GM19239 (cell line): ENCODE data around the gene PATJ.
"Not testable (repeated sequence)": the region's sequence is repeated elsewhere in the genome, so short reads cannot be mapped to it uniquely, and the experiment has no call there.

Experiments
- DNase-seq: peaks from one replicate; pipeline ENCODE4 v3.0.0; 2011; ENCODE audit warnings: low spot score; ENCODE audit not compliant: insufficient read length
- FAIRE-seq: peaks from 2 replicates; lab custom pipeline; 2011; peaks lifted over from hg19 to GRCh38; lab: Jason Lieb, UNC

PATJ gene

DNA sequence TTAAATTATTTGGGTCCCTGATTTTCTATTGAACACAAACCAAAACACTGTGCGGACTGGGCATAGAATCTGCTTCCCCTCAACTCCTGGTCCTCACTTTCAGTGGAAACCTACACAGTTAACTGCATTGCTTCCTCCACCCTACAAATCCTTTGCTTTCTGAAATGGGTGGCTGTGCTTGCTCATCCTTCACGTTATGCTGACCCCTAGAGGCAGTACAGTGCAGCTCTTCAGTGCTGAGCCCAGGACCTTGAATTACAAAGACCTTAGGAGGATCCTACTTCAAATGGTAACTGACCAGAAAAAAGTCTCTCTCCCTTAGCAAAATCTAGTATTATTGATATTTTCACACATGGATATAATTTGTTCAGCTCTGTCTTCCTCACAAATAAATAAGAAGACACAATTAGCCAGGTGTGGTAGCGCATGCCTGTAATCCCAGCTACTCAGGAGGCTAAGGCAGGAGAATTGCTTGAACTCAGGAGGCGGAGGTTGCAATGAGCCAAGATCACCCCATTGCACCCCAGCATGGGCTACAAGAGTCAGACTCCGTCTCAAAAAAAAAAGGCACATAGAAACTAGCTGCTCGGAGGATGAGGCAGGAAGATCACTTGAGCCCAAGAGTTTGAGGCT, 388.9 kb downstream of the PATJ start:
- DNase-seq, result peak; percentile 54
- FAIRE-seq, result peak; percentile 97

DNA sequence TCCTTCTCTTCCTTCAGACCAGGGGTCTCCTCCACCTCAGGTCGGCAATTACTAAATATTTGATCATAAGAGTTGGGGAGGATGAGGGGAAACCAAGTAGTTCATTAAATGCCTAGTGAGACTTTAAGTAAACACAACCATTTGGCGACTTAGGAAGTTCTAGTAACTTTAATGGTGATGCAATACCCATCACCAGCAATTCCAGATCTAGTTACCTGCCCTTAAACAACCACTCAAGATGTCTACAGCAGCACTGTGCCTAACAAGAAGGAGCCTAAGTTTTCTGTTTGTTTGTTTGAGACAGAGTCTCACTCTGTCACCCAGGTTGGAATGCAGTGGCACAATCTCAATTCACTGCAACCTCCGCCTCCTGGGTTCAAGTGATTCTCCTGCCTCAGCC, 395.7 kb downstream of the PATJ start:
- DNase-seq (no peak), FAIRE-seq (no peak)

DNA sequence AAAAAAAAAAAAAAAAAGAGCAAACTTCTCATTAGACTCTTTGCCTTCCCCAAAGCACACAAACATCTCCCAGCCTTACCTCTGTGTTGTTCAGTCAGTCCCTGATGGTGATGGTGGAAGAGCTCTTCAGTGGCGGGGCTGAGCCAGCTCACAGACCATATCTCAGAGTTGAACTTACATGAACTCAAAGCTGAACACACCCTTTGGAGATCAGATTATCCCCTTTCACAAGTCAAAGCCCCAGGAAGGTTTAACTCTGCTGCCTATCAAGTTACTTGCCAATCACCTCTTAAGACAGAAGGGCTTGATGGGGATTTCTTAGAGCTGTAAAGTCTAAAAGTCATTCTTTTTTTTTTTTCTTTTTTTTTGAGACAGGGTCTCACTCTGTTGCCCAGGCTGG, 397.1 kb downstream of the PATJ start:
- DNase-seq (no peak), FAIRE-seq (no peak)

DNA sequence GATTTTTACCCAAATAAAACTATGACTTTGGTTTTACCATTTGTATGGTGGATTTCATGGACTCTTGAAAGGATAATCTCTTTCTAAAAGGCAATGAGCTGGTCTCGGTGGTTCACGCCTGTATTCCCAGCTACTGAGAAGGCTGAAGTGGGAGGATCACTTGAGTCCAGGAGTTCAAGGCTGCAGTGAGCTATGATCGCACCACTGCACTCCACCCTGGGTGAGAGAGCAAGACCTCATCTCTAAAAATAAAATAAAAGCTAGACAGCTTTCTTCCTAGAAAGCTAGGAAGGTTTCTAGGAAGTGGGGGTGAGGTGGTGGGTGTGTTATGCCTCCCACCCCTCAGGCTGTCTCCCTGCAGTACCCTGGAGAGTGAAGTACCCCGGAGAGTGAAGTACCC, 398.4 kb downstream of the PATJ start:
- FAIRE-seq, result no peak
- DNase-seq, result no peak

DNA sequence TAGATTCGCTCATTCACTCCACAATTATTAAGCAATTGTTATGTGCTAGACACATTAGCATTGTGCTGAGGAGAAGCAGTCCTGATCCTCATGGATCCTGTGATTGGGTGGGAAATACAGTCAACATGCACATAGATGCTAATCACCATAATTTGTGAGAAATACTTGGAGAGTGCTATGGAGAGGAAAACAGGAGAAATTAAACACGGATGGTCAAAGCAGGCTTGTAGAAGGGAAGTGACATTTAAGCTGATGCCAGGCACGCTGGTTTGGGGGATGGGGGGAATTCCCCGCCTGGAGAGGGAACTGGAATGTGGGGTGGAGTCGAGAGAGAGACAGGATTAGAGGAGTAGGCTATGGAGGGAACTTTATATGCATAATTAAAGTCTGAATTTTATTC, 400.2 kb downstream of the PATJ start:
- no peak for FAIRE-seq
- no peak for DNase-seq

DNA sequence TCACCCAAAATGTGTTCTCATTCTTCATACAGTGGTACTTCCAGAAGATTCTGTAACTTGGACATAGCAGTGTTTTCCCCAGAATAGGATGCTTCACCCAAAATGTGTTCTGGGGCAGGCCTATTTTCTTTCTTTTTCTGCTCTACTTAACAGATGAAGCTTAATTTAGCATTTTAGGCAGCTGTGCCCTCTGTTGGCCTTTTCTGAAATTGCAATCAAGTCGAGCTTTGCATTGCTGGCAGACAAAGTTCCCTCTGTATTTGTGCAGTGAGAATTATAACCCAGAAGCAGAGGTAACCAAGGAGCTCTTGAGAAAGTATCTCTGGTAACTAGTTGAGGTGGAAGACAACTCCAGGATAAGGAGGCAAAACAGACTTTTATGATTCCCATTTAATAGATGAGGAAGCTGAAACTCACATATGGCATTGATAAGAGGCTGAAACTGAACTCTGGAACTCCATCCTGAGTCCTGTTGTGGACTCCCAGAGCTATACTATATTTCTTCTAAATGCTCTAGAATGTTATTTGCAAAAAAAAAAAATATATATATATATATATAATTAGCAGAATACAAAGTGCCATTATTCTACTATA, 402.1 kb downstream of the PATJ start:
- FAIRE-seq (peak; percentile 92), DNase-seq (no peak)

DNA sequence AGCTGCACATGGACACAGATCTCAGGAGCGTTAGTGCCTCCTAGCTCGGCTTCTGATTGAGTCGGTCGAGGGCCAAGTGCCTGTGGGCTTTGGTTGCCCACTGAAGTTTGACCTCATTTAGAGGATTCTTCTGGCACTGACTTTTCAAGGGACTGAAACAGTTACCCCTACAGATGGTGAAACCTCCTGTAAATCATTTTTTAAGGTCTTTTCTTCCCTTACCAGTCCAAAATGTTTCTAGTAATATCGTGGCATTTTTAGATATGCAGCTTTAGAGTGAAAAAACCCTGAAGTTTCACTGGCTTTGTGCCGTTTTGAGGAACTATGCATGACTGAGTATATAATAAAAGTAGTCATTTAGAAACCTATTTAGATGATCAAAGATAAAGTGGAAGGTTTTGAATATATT, 417.7 kb downstream of the PATJ start:
- FAIRE-seq (peak; percentile 93), DNase-seq (no peak)

DNA sequence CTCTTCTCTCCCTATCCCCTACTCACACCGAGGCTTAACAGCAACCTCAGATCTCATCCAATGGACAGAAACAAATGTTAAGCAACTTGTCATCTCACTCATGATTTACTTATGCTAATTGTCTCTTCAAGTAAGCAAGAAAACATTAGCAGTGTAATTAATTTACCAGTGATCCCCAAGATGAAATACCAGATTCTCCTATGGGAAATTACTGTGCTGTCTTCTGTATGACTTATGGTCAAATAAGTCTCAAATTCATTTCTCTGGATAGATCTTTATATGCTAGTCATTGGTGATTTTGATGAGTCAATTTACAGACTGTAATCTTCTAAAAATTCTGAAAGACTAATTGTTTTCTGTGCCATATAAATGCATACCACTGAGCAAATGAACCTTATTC, 419.4 kb downstream of the PATJ start:
- DNase-seq (no peak), FAIRE-seq (no peak)

DNA sequence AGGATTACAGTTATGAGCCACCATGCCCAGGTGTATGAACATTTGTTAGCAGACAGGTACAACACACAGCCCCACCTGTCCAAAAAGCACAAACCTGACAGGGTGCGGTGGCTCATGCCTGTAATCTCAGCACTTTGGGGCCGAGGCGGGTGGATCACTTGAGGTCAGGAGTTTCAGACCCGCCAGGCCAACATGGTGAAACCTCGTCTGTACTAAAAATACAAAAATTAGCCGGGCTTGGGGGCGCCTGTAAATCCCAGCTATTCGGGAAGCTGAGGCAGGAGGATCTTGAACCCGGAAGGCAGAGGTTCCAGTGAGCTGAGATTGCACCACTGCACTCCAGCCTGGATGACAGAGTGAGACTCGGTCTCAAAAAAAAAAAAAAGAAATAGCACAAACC, 428.1 kb downstream of the PATJ start:
- FAIRE-seq, result not testable (repeated sequence)

DNA sequence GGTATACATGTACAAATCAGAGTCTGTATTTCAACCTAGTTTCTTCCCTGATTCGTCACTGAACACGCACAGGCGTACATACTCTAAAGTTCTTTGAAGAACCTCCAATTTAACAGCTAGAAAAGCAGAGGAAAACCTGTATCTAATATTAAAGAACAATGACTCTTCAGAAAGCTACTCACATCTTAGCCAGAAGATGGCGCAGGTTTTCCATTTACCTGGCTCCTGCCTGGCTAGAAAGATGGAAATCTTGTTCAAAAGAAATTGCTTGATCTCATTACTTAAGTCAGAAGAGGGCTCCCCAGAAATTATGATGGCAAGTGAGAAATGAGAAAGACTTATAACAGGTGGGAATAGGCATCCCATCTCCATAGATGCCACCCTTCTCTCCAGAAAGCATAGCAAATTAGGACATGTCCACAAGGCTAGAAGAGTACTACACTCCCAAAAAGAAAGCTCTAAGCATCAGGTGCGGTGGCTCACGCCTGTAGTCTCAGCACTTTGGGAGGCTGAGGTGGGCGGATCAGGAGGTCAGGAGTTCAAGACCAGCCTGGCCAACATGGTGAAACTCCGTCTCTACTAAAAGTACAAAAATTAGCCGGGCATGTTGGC, 433.4 kb downstream of the PATJ start:
- FAIRE-seq (peak; percentile 72), DNase-seq (no peak)

More for the DNA sequence above, 428.1 kb downstream of the PATJ start:
- not testable (repeated sequence) for DNase-seq

DNA sequence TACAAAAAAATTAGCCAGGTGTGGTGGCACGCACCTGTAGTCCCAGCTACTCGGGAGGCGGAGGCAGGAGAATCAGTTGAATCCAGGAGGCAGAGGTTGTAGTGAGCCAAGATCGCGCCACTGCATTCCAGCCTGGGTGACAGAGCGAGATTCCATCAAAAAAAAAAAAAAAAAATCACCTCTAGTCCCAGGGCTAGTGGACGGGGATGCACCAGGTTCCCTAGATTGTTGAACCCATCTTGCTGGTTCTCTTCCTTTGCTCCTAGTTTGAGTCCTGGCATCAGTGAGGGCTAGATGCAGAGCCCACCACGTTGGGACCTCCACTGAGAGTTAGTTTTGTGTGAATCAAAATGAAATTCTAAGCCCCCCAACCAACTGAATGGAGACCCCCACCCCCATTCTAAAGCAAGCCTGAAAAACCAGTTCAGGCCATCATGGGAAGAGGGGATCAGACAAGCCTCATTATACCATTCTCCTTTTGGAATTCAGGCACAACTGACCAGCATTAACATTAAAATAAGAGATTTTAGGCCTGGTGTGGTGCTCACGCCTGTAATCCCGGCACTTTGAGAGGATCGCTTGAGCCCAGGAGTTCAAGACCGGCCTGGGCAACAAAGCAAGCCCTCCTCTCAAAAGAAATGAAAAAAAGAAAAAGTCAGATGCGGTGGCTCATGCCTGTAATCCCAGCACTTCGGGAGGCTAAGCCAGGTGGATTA, 434.5 kb downstream of the PATJ start:
- FAIRE-seq, result no peak
- DNase-seq, result no peak

DNA sequence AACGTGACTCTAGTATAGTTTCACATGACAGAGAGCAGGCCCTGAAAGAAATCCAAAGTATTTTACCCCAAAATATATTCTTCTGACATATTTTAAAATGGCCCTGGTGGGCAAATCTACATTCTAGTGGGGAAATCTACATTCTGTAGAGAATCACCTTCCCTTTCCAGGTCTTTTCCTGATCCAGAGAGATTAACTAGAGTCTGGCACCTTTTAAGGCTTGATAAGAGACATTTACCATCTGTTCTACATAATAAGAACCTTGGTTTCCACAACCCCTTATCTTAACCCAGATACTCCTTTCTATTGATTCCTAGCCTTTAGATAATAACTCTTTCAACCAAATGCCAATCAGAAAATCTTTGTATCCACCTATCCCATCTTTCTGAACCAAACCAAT, 435.3 kb downstream of the PATJ start:
- no peak for FAIRE-seq
- no peak for DNase-seq

DNA sequence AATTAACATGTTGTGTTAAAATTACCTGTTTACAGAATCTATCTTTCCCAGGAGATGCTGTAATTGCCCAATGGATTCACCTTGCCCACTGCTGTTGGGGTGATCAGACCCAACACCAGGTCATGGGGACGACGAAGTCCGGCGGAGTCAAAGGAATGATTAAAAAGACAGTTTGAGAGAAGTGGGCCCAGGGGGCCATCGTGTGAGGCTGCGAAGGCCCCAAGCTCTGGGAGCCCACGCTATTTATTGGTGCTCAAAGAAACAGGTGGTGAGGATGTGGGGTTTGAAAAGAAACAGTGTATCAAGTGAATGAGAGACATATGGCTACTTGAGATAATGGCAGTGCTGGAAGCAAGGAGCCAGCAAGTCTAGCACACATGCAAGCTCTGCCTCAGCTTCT, 436.1 kb downstream of the PATJ start:
- no peak for FAIRE-seq
- DNase-seq, result no peak

DNA sequence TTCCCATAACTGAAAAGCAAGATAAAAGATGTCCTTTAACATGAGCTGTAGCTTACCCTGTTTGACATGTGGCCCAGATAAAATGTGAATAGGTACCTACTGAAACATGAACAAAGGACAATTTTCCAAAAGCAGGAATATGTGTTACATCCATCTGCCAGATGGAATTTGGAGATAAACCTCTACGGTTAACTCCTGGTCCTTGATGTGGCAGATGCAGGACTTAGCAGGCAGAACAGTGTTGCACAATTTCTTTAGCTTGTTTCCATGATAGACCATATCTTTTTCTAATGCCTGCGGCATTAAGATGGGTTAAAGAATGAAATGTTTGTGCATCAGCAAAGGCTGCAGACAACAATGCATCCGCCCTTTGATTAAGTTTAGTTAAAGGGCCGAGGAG, 437.8 kb downstream of the PATJ start:
- DNase-seq, FAIRE-seq: not testable (repeated sequence)

DNA sequence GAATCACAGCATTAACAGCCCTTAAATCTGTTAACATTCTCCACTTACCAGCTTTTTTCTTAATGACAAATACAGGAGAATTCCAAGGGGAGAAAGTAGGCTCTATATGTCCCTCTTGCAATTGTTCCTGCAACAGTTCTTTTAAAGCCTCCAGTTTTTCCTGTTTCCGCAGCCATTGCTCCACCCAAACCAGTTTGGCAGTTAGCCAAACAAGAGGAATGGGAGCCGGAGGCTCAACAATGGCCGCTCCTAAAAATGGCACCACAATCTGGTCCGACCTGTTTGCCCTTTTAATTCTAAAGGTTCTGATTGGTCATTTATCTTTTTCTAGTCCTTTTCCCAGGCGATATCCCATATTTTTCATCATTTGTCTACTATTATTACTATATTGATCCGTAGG, 438.4 kb downstream of the PATJ start:
- no peak for DNase-seq
- FAIRE-seq, result no peak

DNA sequence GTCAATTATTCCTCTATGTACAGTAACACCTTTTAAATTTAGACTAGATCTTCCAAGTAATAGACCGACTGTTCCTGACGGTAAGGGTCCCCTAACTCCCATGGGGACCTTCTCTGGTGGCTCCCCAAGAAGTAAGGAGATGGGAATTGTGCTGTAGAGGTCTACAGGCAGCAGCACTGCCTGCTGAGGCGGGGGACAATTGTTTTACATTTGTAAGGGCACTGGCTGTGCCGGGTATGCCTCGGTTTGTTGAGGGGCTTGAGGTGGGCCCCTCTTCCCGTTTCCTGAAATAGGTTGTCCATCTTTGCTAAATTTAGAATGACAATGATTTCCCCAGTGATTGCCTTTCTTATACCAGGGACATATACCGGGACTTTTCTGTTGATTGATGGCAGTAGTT, 439.3 kb downstream of the PATJ start:
- DNase-seq (no peak), FAIRE-seq (no peak)

DNA sequence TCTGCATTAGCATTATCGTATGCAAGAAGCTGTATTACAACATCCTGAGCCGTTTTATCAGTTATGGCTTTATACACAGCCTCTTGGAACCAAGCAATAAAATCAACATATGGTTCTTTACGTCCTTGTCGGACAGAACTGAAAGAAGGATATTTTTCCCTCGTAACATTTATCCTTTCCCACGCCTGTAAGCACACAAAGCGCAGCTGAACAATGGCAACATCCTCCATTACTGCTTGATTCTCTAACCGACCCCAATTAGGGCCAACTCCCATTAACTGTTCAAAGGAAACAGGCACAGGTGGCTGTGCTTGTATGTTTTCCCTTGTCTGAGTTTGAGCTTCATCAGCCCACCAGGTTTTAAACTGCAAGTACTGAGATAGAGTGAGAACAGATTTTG, 439.9 kb downstream of the PATJ start:
- DNase-seq, FAIRE-seq: not testable (repeated sequence)

DNA sequence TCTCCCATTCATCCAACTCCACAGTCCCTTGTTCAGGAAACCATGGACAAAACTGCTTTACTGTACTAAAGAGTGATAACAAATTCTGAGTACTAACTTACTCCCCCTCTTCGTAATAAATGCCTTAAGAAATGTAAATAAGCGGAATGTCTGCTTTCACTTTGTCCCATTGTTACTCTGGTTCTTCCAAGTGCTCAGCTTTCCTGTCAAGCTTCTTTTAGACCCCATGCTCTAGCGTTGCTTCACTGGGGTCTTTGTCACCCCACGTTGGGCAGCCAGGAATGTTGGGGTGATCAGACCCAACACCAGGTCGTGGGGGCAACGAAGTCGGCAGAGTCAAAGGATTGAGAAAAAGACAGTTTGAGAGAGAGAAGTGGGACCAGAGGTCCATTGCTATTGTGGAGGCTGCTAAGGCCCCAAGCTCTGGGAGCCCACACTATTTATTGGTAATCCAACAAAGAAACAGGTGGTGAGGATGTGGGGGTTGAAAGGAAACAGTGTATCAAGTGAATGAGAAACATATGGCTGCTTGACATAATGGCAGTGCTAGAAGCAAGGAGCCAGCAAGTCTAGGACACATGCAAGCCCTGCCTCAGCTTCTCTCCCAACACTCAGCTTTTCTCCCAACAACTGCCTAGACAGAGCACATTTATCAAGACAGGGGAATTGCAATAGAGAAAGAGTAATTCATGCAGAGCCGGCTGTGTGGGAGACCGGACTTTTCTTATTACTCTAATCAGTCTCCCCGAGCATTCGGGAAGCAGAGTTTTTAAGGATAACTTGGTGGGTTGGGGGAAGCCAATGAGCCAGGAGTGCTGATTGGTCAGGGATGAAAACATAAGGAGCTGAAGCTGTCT, 441.1 kb downstream of the PATJ start:
- FAIRE-seq, DNase-seq: not testable (repeated sequence)

DNA sequence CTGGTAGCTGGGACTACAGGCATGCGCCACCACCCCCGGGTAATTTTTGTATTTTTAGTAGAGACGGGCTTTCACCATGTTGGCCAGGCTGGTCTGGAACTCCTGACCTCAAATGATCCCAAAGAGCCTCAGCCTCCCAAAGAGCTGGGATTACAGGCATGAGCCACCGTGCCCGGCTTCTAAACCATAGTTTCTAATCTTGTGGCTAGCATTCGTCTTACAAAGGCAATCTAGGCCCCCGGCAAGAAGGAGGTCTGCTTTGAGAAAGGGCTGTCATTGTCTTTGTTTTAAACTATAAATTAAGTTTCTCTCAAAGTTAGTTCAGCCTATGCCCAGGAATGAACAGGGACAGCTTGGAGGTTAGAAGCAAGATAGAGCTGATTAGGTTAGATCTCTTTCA, 442.1 kb downstream of the PATJ start:
- no peak for DNase-seq
- no peak for FAIRE-seq

DNA sequence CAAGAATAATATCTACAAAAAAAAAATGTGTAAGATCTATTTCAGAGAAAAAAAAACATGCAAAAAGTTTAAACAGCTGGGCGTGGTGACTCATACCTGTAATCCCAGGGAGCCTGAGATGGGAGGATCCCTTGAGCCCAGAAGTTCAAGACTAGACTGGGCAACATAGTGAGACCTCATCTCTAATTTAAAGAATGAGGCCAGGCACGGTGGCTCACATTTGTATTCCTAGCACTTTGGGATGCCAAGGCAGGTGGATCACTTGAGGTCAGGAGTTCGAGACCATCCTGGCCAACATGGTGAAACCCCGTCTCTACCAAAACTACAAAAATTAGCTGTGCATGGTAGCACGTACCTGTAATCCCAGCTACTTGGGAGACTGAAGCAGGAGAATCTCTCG, 443.0 kb downstream of the PATJ start:
- not testable (repeated sequence) for DNase-seq, FAIRE-seq
